NCI-H2029 (cell line): Measurements from ENCODE around the gene ZFR2.
"Not testable (repeated sequence)": the region's sequence is repeated elsewhere in the genome, so short reads cannot be mapped to it uniquely, and the experiment has no call there.

Experiments used
- DNase-seq: peaks from one replicate; lab custom pipeline; 2025; lab: John Stamatoyannopoulos, UW

Gene ZFR2

DNA sequence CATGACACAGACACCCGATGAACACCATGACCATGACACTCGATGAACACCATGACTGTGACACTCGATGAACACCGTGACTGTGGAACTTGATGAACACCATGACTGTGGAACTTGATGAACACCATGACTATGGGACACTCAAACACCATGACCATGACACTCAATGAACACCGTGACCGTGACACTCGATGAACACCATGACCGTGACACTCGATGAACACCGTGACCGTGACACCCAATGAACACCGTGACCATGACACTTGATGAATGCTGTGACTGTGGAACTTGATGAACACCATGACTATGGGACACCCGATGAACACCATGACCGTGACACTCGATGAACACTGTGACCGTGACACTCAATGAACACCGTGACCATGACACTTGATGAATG is 31.5 kb downstream of the ZFR2 start:
- DNase-seq: no peak

- DNase-seq: no peak
Measured at GRCh38 chr19:3836887-3837286, 32.0 kb downstream of the ZFR2 start.

- DNase-seq: no peak
Measured at GRCh38 chr19:3835055-3835435, 33.8 kb downstream of the ZFR2 start.

DNA sequence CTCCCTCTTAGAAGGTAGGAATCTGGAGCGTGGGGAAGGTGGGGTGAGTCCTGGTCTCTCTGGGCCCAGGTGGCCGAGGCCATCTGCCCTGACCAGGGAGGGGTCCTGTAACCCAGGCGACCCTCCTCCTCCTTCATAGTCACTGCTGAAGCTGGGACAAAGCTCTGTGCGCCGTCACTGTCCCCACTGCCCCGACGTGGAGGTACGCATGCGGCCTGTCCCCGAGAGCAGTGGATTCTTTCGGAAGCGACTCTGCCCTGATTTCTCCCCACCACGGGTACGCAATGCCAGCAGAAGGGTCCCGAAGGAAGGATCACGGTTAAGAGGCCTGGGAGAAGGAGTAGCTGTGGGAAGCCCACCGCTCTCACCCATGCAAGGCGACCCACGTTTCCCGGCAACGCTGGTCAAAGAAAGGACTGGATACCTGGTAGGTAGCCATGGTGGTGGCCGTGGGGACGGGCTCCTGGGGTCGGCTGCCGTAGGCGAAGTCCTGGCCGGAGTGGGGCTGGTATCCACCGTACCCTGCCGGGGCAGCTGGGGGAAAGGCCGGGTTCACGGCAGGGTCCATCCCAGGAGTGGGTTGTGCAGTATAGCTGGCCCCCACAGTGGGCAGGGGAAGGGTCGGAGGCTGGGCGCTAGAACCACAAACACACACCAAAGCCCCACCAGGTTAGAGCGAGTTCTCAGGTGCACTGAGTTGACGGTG is 34.3 kb downstream of the ZFR2 start:
- no peak for DNase-seq

DNA sequence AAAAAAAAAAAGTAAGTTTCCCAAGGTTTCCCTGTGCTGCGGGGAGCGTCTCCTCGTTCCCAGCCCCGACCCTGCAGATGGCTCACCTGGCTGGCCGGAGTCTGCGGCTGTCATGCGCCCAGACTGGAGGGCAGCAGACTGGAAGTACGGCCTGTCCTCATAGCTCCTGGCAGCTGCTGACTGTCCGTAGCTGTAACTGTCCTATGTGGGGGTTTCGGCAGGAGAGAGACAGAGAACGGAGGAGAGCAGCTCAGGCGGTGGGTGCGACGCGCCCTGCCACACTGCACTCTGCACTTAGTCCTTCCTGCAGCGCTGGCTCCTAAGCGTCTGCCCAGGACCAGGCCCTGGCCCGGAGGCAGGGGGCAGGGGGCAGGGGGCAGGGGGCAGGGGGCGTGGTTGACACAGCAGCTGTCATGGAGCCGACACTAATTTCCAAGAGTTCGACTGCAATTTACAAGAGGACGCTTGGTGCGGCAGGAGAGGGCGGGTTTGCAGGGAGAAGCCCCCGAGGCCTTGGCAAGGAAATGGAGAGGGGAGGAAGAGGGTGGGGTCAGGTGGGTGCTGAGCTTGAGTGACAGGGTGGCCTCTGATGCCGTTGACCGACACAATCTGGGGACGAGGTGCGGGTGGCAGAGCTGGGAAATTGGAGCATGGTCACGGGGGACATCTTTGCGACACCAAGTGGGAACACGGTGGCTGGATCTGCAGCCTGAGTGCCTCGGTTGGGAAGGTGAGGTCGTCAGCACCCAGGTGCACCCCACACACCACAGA is 35.1 kb downstream of the ZFR2 start:
- DNase-seq: no peak

- no peak for DNase-seq
Measured at GRCh38 chr19:3832001-3832400, 36.8 kb downstream of the ZFR2 start.

DNA sequence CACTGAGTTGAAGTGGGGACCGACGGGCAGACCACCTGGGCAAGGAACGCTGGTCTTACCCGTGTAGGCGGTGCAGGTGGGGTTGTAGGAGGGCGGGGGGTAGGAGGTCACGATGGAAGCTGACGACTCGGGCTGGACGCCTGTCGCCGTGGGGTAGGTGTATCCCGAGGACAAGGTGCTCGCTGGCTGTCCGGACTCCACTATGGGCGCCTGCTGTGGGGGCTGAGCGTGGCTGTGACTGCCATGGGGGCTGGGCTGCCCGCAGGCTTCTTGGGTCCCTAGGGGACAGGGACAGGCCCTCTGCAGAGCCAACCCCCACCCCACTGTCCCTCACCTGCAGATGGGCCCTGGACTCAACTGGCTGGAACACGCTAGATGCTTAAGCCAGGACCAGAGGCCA is 37.2 kb downstream of the ZFR2 start:
- DNase-seq: no peak

GRCh38 chr19:3830621-3831589 is 37.9 kb downstream of the ZFR2 start:
- no peak for DNase-seq

- no peak for DNase-seq
Measured at GRCh38 chr19:3827306-3827705, 41.5 kb downstream of the ZFR2 start.

DNA sequence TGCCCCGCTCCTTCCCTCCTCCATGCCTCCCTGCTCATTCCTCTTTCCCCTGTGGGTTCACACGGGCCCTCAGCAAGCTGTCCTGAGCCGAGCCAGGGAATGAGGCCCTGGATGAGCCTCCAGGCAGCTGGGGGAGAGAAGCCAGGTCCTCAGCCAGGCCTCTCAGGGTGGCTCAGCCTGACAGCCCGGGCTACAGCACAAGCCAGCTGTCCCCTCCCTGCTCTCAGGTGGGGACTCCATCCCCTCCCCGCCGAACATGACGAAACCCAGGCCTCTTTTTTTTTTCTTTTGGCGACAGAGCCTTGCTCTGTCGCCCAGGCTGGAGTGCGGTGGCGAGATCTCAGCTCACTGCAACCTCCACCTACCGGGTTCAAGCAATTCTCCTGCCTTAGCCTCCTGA is 42.7 kb downstream of the ZFR2 start:
- no peak for DNase-seq

GRCh38 chr19:3825286-3825956 is 43.4 kb downstream of the ZFR2 start:
- DNase-seq: no peak

- no peak for DNase-seq
Measured at GRCh38 chr19:3823350-3823713, 45.5 kb downstream of the ZFR2 start.

DNA sequence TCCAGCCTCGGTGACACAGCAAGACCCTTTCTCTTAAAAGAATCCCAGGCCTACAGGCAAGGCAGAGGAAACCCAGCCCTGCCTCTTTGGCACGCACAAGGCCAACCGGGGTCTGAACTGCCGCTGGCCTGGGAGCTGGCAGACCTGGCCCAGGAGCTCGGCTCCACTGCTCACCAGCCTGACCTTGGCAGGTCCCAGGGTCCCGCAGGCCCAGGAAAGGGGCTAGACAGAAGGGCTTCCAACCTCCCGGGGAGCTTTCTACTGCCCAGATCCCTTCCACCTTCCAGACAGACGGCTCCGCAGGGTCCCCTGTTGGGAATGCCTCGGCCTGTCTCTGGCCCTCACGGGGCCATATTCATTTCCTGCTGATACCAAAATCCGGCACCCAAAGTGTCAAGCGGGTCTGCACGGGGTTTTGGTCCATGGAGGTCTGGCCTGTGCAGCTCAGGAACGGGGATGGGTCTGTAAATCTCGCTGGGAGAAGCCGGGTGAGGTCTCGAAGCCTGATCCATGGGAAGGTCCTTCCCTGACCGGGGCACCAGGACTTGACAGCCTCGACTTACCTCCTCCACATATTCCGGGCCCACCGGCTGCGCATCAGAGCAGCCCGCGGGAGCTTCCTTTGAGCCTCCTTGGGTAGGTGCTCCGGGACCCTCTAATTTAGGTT is 46.0 kb downstream of the ZFR2 start:
- DNase-seq: no peak

DNA sequence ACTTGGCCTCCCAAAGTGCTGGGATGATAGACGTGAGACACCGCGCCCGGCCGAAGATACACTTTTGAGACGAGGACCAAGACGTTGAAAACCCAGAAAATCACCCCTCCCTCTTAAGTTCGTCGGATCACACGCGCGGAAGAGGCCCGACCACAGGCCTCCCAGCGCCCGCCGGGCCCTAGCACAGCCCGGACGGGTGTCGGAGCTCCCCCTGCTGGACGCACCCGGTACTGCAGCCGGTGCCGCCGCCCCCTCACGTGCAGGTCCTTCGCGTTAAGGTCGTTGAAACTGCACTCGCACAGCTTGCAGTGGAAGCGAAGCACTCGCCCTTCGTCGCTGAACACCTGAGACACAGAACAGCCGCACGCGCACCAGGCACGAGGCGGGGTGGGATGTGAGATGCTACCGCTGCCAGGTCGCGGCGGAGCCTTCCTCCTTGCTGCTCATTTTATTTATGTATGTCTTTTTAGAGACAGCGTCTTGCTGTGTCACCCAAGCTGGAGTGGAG is 46.9 kb downstream of the ZFR2 start:
- DNase-seq: peak; percentile 39

DNA sequence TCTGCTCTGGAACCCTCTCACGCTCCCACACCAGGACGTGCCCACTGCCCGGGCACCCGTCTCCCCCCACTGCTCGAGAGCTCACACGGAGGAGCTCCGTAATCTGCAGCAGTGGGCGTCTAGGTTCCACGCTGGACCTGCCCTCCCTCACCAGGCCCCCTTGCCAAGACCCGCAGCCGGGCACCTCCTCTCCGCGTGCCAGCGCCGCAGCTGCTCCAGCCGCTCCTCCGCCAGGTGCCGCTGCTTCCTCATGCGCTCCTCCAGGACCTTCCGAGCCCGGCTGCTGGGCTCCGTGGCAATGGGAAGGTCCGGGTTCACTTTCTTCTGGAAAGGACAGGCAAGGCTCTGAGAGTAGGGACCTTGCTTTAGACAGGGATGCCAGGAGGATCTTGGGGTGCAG is 47.7 kb downstream of the ZFR2 start:
- peak; percentile 24 for DNase-seq

DNA sequence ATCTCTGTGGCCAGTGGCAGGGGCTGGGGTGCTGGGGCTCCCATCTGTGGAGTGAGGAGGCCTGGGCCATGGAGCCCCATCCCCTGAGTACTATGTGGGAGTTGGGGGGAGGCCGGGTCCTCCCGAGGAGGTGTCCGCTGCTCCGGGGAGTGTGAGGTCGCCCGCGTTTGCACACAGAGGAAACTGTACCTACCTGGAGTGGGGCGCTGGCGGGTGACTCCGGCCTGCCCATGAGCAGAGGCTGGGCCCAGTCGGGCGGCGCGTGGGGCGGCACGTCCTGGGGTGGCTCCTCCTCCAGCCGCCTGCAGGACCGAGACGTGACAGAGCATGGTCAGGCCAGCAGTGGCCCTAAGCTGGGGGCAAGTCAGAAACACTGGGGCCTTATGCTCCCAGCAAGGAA is 48.8 kb downstream of the ZFR2 start:
- no peak for DNase-seq

- DNase-seq: no peak
Measured at GRCh38 chr19:3818918-3819317, 49.9 kb downstream of the ZFR2 start.

- DNase-seq: no peak
Measured at GRCh38 chr19:3818466-3818865, 50.4 kb downstream of the ZFR2 start.

DNA sequence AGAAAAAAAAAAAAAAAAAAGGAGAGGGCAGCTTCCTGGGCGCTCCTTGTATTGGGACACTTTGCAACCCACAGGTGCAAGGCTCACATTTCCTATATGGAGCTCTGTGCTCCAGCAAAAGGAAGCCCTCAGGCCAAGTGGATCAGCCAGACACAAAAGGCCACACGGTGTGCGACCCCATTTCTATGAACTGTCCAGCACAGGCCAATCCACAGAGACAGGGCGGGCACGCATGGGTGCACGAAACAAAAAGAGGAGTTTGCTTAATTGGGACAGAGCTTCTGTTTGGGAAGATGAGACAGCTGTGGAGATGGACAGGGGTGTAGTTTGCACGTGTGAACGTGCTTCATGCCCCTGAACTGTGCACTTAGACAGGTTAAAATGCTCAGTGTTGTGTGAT is 51.1 kb downstream of the ZFR2 start:
- DNase-seq: no peak

DNA sequence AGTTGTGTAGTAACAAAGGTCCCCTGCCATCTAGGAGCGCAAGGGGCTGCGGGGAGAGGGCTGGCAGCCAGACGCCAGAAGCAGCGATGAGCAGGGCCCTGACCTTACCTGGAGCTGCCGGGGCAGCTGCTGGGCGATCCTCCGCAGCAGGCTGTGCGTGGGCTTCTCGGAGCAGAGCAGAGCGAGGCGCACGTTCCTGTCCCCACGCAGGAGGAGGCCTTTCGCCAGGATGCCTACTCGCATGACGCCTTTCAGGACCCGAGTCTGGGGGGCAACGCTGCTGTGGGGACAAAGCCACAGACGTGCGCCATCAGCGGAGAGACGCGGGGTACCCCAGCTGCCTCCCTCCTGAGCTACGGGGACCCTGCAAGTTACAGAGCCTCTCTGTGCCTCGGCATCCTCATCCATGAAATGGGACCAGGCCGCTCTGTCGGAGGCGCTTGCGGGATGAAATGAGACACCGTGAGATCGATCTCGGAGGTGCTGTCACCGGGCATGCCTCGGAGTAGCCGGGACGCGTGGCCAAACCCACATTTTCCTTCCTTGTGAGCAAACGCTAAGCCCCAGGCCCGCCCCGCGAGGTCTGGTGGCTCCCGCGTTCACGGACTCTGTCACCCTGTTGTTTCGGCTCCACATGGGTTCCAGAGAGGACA is 52.1 kb downstream of the ZFR2 start:
- DNase-seq: no peak

- not testable (repeated sequence) for DNase-seq
Measured at GRCh38 chr19:3816148-3816547, 52.7 kb downstream of the ZFR2 start.
